DMS153 treated with DMSO at 0.1 percent for 48 hours (cell line): ENCODE data around the gene MAP4K3.

Source experiments
- DNase-seq: peaks from one replicate; lab custom pipeline; 2025; ENCODE audit not compliant: unreplicated experiment; lab: John Stamatoyannopoulos, UW

Gene MAP4K3

GRCh38 chr2:39308778-39309177, 128.3 kb downstream of the MAP4K3 start:
- DNase-seq, result no peak

- DNase-seq, result no peak
Observed at GRCh38 chr2:39306626-39307025, 130.5 kb downstream of the MAP4K3 start.

GRCh38 chr2:39304729-39305128, 132.4 kb downstream of the MAP4K3 start:
- DNase-seq, result no peak

GRCh38 chr2:39304200-39304599, 132.9 kb downstream of the MAP4K3 start:
- DNase-seq, result no peak

GRCh38 chr2:39301352-39301751, 135.7 kb downstream of the MAP4K3 start:
- DNase-seq, result no peak

GRCh38 chr2:39300044-39300978, 136.8 kb downstream of the MAP4K3 start:
- DNase-seq, result no peak

- DNase-seq, result no peak
Observed at GRCh38 chr2:39290433-39290832, 146.7 kb downstream of the MAP4K3 start.

GRCh38 chr2:39289609-39290008, 147.5 kb downstream of the MAP4K3 start:
- DNase-seq, result no peak

GRCh38 chr2:39283561-39283960, 153.5 kb downstream of the MAP4K3 start:
- DNase-seq, result no peak

- DNase-seq, result no peak
Observed at GRCh38 chr2:39281391-39281790, 155.7 kb downstream of the MAP4K3 start.

GRCh38 chr2:39275016-39275415, 162.1 kb downstream of the MAP4K3 start:
- DNase-seq, result no peak

GRCh38 chr2:39269941-39270340, 167.1 kb downstream of the MAP4K3 start:
- no peak for DNase-seq

- DNase-seq, result no peak
Observed at GRCh38 chr2:39266916-39267434, 170.1 kb downstream of the MAP4K3 start.

- no peak for DNase-seq
Observed at GRCh38 chr2:39266139-39266805, 170.8 kb downstream of the MAP4K3 start.

GRCh38 chr2:39265315-39265714, 171.8 kb downstream of the MAP4K3 start:
- DNase-seq, result peak; percentile 47

GRCh38 chr2:39264733-39265132, 172.4 kb downstream of the MAP4K3 start:
- DNase-seq, result no peak

- no peak for DNase-seq
Observed at GRCh38 chr2:39260087-39260486, 177.0 kb downstream of the MAP4K3 start.

GRCh38 chr2:39256040-39256439, 181.0 kb downstream of the MAP4K3 start:
- no peak for DNase-seq

GRCh38 chr2:39252888-39253518, 184.1 kb downstream of the MAP4K3 start:
- DNase-seq, result no peak

- peak; percentile 47 for DNase-seq
Observed at GRCh38 chr2:39247512-39248043, 189.5 kb downstream of the MAP4K3 start.

- no peak for DNase-seq
Observed at GRCh38 chr2:39246382-39246980, 190.6 kb downstream of the MAP4K3 start.
